ENCODE measurements around the gene IL5RA. TPM values are rescaled to one million over a fixed set of nuclear protein-coding genes. Genes with fewer than 3 reads are reported as not detected.

The IL5RA gene
- total RNA-seq, 4 donors from 2014 or later: 0.10 TPM; not detected in 3

GRCh38 chr3:3053974-3054373 lies 56.2 kb downstream of the IL5RA start:
- 52 to 59% methylated on average over 4 of the region's 4 CpGs for WGBS, 2 donors
- no peak for TF ChIP-seq POLR2A (IDR thresholded peaks at IDR 0.05)
- no peak for TF ChIP-seq CTCF (IDR thresholded peaks at IDR 0.05)
- intact Hi-C loops (cut with DNase I; ENCODE audit: low total_unique reads): no loop called here
- no peak overlapping the region for H3K4me3 ChIP-seq (ENCODE audit: low read depth, poor library complexity, severe bottlenecking)
- no peak for DNase-seq (ENCODE audit: low spot score in 2 of 2)

GRCh38 chr3:3038201-3038991 lies 71.8 kb downstream of the IL5RA start:
- no peak for DNase-seq (ENCODE audit: low spot score in 2 of 2)
- H3K4me3 ChIP-seq (ENCODE audit: low read depth, poor library complexity, severe bottlenecking): no peak overlapping the region
- TF ChIP-seq POLR2A (IDR thresholded peaks at IDR 0.05) (no peak), CTCF (IDR thresholded peaks at IDR 0.05) (no peak)
- WGBS, 2 donors: 69 to 72% methylated on average over 25 of the region's 25 CpGs
- intact Hi-C loops (cut with DNase I; ENCODE audit: low total_unique reads): no loop called here

GRCh38 chr3:3037156-3037555 lies 73.0 kb downstream of the IL5RA start:
- TF ChIP-seq CTCF (IDR thresholded peaks at IDR 0.05) (no peak), POLR2A (IDR thresholded peaks at IDR 0.05) (no peak)
- no peak for DNase-seq (ENCODE audit: low spot score in 2 of 2)
- H3K4me3 ChIP-seq (ENCODE audit: low read depth, poor library complexity, severe bottlenecking): no peak overlapping the region
- 90% methylated on average over 13 of the region's 13 CpGs for WGBS, 2 donors
- intact Hi-C loops (cut with DNase I; ENCODE audit: low total_unique reads): no loop called here

GRCh38 chr3:3031326-3031725 lies 78.8 kb downstream of the IL5RA start:
- no peak overlapping the region for H3K4me3 ChIP-seq (ENCODE audit: low read depth, poor library complexity, severe bottlenecking)
- no peak for TF ChIP-seq POLR2A (IDR thresholded peaks at IDR 0.05)
- TF ChIP-seq CTCF (IDR thresholded peaks at IDR 0.05): no peak
- intact Hi-C loops (cut with DNase I; ENCODE audit: low total_unique reads): no loop called here
- no peak for DNase-seq (ENCODE audit: low spot score in 2 of 2)
- WGBS, 2 donors: 74 to 75% methylated on average over 4 of the region's 4 CpGs

- 74 to 85% methylated on average over 5 of the region's 5 CpGs for WGBS, 2 donors
- intact Hi-C loops (cut with DNase I; ENCODE audit: low total_unique reads): no loop called here
- TF ChIP-seq POLR2A (IDR thresholded peaks at IDR 0.05): no peak
- TF ChIP-seq CTCF (IDR thresholded peaks at IDR 0.05): no peak
- DNase-seq (ENCODE audit: low spot score in 2 of 2): no peak
- H3K4me3 ChIP-seq (ENCODE audit: low read depth, poor library complexity, severe bottlenecking): no peak overlapping the region
Measured at GRCh38 chr3:3027976-3028567, 82.1 kb downstream of the IL5RA start.
